ENCODE measurements around the gene EDNRA.

EDNRA gene

GRCh38 chr4:147526272-147526654, 45.4 kb downstream of the EDNRA start:
- H3F3A ChIP-seq (ENCODE audit: control insufficient read depth, insufficient read depth): no peaks in the 10 kb centered on the region

GRCh38 chr4:147528054-147528453, 47.2 kb downstream of the EDNRA start:
- Histone ChIP-seq H3K4me2 (ENCODE audit: low read length) (no peak overlapping the region), H3F3A (ENCODE audit: control insufficient read depth, insufficient read depth) (no peaks in the 10 kb centered on the region), H3K9me2 (replicated peaks; ENCODE audit: control insufficient read depth, low read length) (no peaks in the 10 kb centered on the region), H3K4me3 (ENCODE audit: low read length) (no peak overlapping the region), H3K4me1 (ENCODE audit: control insufficient read depth, low read length) (no peaks in the 10 kb centered on the region), H3K27ac (ENCODE audit: low read depth, low read length) (no peak overlapping the region), H3K27me3 (ENCODE audit: control insufficient read depth, low read length) (no peaks in the 10 kb centered on the region), H4K20me1 (ENCODE audit: control insufficient read depth, insufficient read depth, low read depth, low read length) (no peaks in the 10 kb centered on the region), H3K36me3 (ENCODE audit: control insufficient read depth, low read length) (no peaks in the 10 kb centered on the region), H3K9me3 (ENCODE audit: control insufficient read depth, insufficient read depth, low read length) (no peaks in the 10 kb centered on the region), H3K79me2 (ENCODE audit: control insufficient read depth, low read length) (no peaks in the 10 kb centered on the region)
- TF ChIP-seq EZH2phosphoT487 (IDR thresholded peaks at IDR 0.05; ENCODE audit: borderline replicate concordance, low read length): no peak
- TF ChIP-seq CTCF (IDR thresholded peaks at IDR 0.05; ENCODE audit: low read depth, low read length, poor library complexity, severe bottlenecking): no peak

More at GRCh38 chr4:147526272-147526654, 45.4 kb downstream of the EDNRA start:
- TF ChIP-seq EZH2phosphoT487 (IDR thresholded peaks at IDR 0.05; ENCODE audit: borderline replicate concordance, low read length): no peak
- no peak for TF ChIP-seq CTCF (IDR thresholded peaks at IDR 0.05; ENCODE audit: low read depth, low read length, poor library complexity, severe bottlenecking)
- Histone ChIP-seq H3K4me2 (ENCODE audit: low read length) (no peak overlapping the region), H3K4me1 (ENCODE audit: control insufficient read depth, low read length) (no peaks in the 10 kb centered on the region), H3K27me3 (ENCODE audit: control insufficient read depth, low read length) (no peaks in the 10 kb centered on the region), H3K9me2 (replicated peaks; ENCODE audit: control insufficient read depth, low read length) (no peaks in the 10 kb centered on the region), H3K79me2 (ENCODE audit: control insufficient read depth, low read length) (no peaks in the 10 kb centered on the region), H3K4me3 (ENCODE audit: low read length) (no peak overlapping the region), H3K9me3 (ENCODE audit: control insufficient read depth, insufficient read depth, low read length) (no peaks in the 10 kb centered on the region), H4K20me1 (ENCODE audit: control insufficient read depth, insufficient read depth, low read depth, low read length) (no peaks in the 10 kb centered on the region), H3K27ac (ENCODE audit: low read depth, low read length) (no peak overlapping the region), H3K36me3 (ENCODE audit: control insufficient read depth, low read length) (no peaks in the 10 kb centered on the region)

GRCh38 chr4:147530134-147530533, 49.2 kb downstream of the EDNRA start:
- Histone ChIP-seq H3K36me3 (ENCODE audit: control insufficient read depth, low read length) (no peaks in the 10 kb centered on the region), H3F3A (ENCODE audit: control insufficient read depth, insufficient read depth) (no peaks in the 10 kb centered on the region), H4K20me1 (ENCODE audit: control insufficient read depth, insufficient read depth, low read depth, low read length) (no peaks in the 10 kb centered on the region), H3K4me1 (ENCODE audit: control insufficient read depth, low read length) (no peaks in the 10 kb centered on the region), H3K9me2 (replicated peaks; ENCODE audit: control insufficient read depth, low read length) (no peaks in the 10 kb centered on the region), H3K27me3 (ENCODE audit: control insufficient read depth, low read length) (no peaks in the 10 kb centered on the region), H3K27ac (ENCODE audit: low read depth, low read length) (no peak overlapping the region), H3K4me2 (ENCODE audit: low read length) (no peak overlapping the region), H3K4me3 (ENCODE audit: low read length) (no peak overlapping the region), H3K9me3 (ENCODE audit: control insufficient read depth, insufficient read depth, low read length) (no peaks in the 10 kb centered on the region), H3K79me2 (ENCODE audit: control insufficient read depth, low read length) (no peaks in the 10 kb centered on the region)
- TF ChIP-seq CTCF (IDR thresholded peaks at IDR 0.05; ENCODE audit: low read depth, low read length, poor library complexity, severe bottlenecking): no peak
- TF ChIP-seq EZH2phosphoT487 (IDR thresholded peaks at IDR 0.05; ENCODE audit: borderline replicate concordance, low read length): no peak

- Histone ChIP-seq H3K4me3 (ENCODE audit: low read length) (no peak overlapping the region), H3K9me3 (ENCODE audit: control insufficient read depth, insufficient read depth, low read length) (no peaks in the 10 kb centered on the region), H3K27me3 (ENCODE audit: control insufficient read depth, low read length) (no peaks in the 10 kb centered on the region), H3K9me2 (replicated peaks; ENCODE audit: control insufficient read depth, low read length) (no peaks in the 10 kb centered on the region), H3K79me2 (ENCODE audit: control insufficient read depth, low read length) (no peaks in the 10 kb centered on the region), H3K4me2 (ENCODE audit: low read length) (no peak overlapping the region), H3F3A (ENCODE audit: control insufficient read depth, insufficient read depth) (no peaks in the 10 kb centered on the region), H4K20me1 (ENCODE audit: control insufficient read depth, insufficient read depth, low read depth, low read length) (no peaks in the 10 kb centered on the region), H3K36me3 (ENCODE audit: control insufficient read depth, low read length) (no peaks in the 10 kb centered on the region), H3K27ac (ENCODE audit: low read depth, low read length) (no peak overlapping the region), H3K4me1 (ENCODE audit: control insufficient read depth, low read length) (no peaks in the 10 kb centered on the region)
- TF ChIP-seq CTCF (IDR thresholded peaks at IDR 0.05; ENCODE audit: low read depth, low read length, poor library complexity, severe bottlenecking) (no peak), EZH2phosphoT487 (IDR thresholded peaks at IDR 0.05; ENCODE audit: borderline replicate concordance, low read length) (no peak)
Observed at GRCh38 chr4:147530723-147531122, 49.8 kb downstream of the EDNRA start.
